Measurements from ENCODE around the gene RAB6D.
"Not testable (repeated sequence)": the region's sequence is repeated elsewhere in the genome, so short reads cannot be mapped to it uniquely, and the experiment has no call there.

RAB6D gene

DNA sequence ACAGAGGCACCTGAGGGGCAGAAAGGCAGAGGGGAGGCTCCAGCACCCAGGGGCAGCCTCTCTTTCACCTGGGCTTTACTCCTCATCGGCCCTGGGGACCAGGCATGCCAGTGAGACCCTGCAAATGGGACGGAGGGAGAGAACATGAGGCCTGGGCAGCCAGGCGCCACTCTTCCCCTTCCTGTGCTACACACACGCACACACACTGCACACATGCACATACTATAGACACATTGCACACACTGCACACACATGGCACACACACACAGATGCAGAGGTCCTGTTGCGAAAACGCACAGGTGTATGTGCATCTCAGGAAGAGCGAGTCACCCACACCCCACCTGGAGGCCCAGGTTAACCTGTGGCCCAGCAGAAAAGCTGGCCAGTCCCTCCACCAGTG lies 3.4 kb upstream of the RAB6D start:
- Histone ChIP-seq H3K27ac (ENCODE audit: insufficient read depth, low read length, poor library complexity, severe bottlenecking) (no peak overlapping the region), H3K9me3 (ENCODE audit: control insufficient read depth, low read length) (no peaks in the 10 kb centered on the region), H3K27me3 (replicated peaks; ENCODE audit: control insufficient read depth, insufficient read depth, low read length, poor library complexity, severe bottlenecking) (peaks cover 4% of the 10 kb centered on the region), H3K4me1 (ENCODE audit: control insufficient read depth, insufficient read depth, low read length, poor library complexity, severe bottlenecking) (no peaks in the 10 kb centered on the region), H3K36me3 (ENCODE audit: control insufficient read depth, insufficient read depth, low read length) (no peaks in the 10 kb centered on the region), H3K4me3 (ENCODE audit: insufficient read depth, low read depth, low read length, poor library complexity, severe bottlenecking) (no peak overlapping the region)
- no peak for DNase-seq

GRCh38 chr2:131366643-131367042 lies 2.7 kb upstream of the RAB6D start:
- DNase-seq = no peak
- H3K36me3 ChIP-seq (ENCODE audit: control insufficient read depth, insufficient read depth, low read length) = no peaks in the 10 kb centered on the region
- no peak overlapping the region for H3K4me3 ChIP-seq (ENCODE audit: insufficient read depth, low read depth, low read length, poor library complexity, severe bottlenecking)
- H3K27me3 ChIP-seq (replicated peaks; ENCODE audit: control insufficient read depth, insufficient read depth, low read length, poor library complexity, severe bottlenecking) = peaks cover 4% of the 10 kb centered on the region
- H3K27ac ChIP-seq (ENCODE audit: insufficient read depth, low read length, poor library complexity, severe bottlenecking) = no peak overlapping the region
- no peaks in the 10 kb centered on the region for H3K9me3 ChIP-seq (ENCODE audit: control insufficient read depth, low read length)
- H3K4me1 ChIP-seq (ENCODE audit: control insufficient read depth, insufficient read depth, low read length, poor library complexity, severe bottlenecking) = no peaks in the 10 kb centered on the region

DNA sequence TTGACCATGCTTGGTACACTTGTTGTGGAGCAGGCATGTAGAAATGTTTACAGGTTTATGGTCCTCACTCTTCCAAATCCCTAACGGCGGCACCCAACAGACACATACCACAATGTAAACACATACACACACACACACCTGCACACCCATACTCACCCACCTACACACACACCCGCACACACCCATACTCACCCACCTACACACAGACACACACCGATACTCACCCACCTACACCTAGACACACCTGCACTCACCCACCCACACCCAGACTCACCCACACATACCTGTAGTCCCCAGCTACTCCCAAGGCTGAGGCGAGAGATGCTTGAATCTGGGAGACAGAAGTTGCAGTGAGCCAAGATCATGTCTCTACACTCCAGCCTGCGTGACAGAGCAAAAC lies 1.5 kb upstream of the RAB6D start:
- H3K36me3 ChIP-seq (ENCODE audit: control insufficient read depth, insufficient read depth, low read length) = no peaks in the 10 kb centered on the region
- no peaks in the 10 kb centered on the region for H3K4me1 ChIP-seq (ENCODE audit: control insufficient read depth, insufficient read depth, low read length, poor library complexity, severe bottlenecking)
- no peak overlapping the region for H3K27ac ChIP-seq (ENCODE audit: insufficient read depth, low read length, poor library complexity, severe bottlenecking)

GRCh38 chr2:131363213-131363612 lies 755 bp downstream of the RAB6D start:
- not testable (repeated sequence) for H3K4me3 ChIP-seq (ENCODE audit: insufficient read depth, low read depth, low read length, poor library complexity, severe bottlenecking); H3K4me1 ChIP-seq (ENCODE audit: control insufficient read depth, insufficient read depth, low read length, poor library complexity, severe bottlenecking); H3K36me3 ChIP-seq (ENCODE audit: control insufficient read depth, insufficient read depth, low read length); DNase-seq; H3K27ac ChIP-seq (ENCODE audit: insufficient read depth, low read length, poor library complexity, severe bottlenecking); H3K9me3 ChIP-seq (ENCODE audit: control insufficient read depth, low read length); H3K27me3 ChIP-seq (replicated peaks; ENCODE audit: control insufficient read depth, insufficient read depth, low read length, poor library complexity, severe bottlenecking)

More for the DNA sequence above, 1.5 kb upstream of the RAB6D start:
- no peak overlapping the region for H3K4me3 ChIP-seq (ENCODE audit: insufficient read depth, low read depth, low read length, poor library complexity, severe bottlenecking)
- no peak for DNase-seq
- H3K9me3 ChIP-seq (ENCODE audit: control insufficient read depth, low read length) = no peaks in the 10 kb centered on the region
- H3K27me3 ChIP-seq (replicated peaks; ENCODE audit: control insufficient read depth, insufficient read depth, low read length, poor library complexity, severe bottlenecking) = peaks cover 4% of the 10 kb centered on the region

GRCh38 chr2:131361773-131362172 lies 2.2 kb downstream of the RAB6D start:
- H3K9me3 ChIP-seq (ENCODE audit: control insufficient read depth, low read length); H3K27me3 ChIP-seq (replicated peaks; ENCODE audit: control insufficient read depth, insufficient read depth, low read length, poor library complexity, severe bottlenecking); DNase-seq: not testable (repeated sequence)

GRCh38 chr2:131353167-131353697 lies 10.7 kb downstream of the RAB6D start:
- DNase-seq; H3K4me3 ChIP-seq (ENCODE audit: insufficient read depth, low read depth, low read length, poor library complexity, severe bottlenecking); H3K27ac ChIP-seq (ENCODE audit: insufficient read depth, low read length, poor library complexity, severe bottlenecking): not testable (repeated sequence)

More at GRCh38 chr2:131361773-131362172, 2.2 kb downstream of the RAB6D start:
- not testable (repeated sequence) for H3K4me1 ChIP-seq (ENCODE audit: control insufficient read depth, insufficient read depth, low read length, poor library complexity, severe bottlenecking); H3K27ac ChIP-seq (ENCODE audit: insufficient read depth, low read length, poor library complexity, severe bottlenecking); H3K36me3 ChIP-seq (ENCODE audit: control insufficient read depth, insufficient read depth, low read length); H3K4me3 ChIP-seq (ENCODE audit: insufficient read depth, low read depth, low read length, poor library complexity, severe bottlenecking)

DNA sequence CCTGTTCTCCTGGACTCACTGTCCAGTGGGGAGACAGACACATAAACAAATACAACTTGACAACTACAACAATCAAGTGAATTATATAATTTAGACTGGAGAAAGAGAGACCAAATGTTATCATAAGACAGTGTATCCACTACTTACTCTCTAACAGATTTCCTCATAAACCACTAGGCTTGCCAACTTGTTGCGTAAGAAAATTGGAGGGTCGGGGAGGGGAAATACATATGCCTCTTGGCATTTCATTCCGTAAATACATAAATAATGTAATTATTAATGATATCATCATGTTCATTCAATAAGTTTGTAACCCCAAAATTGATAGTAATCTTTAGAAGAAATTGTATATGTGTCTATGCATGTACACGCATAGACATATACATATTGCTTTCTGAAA lies 14.9 kb downstream of the RAB6D start:
- Histone ChIP-seq H3K27me3 (replicated peaks; ENCODE audit: control insufficient read depth, insufficient read depth, low read length, poor library complexity, severe bottlenecking) (no peaks in the 10 kb centered on the region), H3K9me3 (ENCODE audit: control insufficient read depth, low read length) (no peaks in the 10 kb centered on the region), H3K4me1 (ENCODE audit: control insufficient read depth, insufficient read depth, low read length, poor library complexity, severe bottlenecking) (no peaks in the 10 kb centered on the region), H3K27ac (ENCODE audit: insufficient read depth, low read length, poor library complexity, severe bottlenecking) (no peak overlapping the region), H3K36me3 (ENCODE audit: control insufficient read depth, insufficient read depth, low read length) (no peaks in the 10 kb centered on the region), H3K4me3 (ENCODE audit: insufficient read depth, low read depth, low read length, poor library complexity, severe bottlenecking) (no peak overlapping the region)
- no peak for DNase-seq

More at GRCh38 chr2:131353167-131353697, 10.7 kb downstream of the RAB6D start:
- H3K9me3 ChIP-seq (ENCODE audit: control insufficient read depth, low read length); H3K4me1 ChIP-seq (ENCODE audit: control insufficient read depth, insufficient read depth, low read length, poor library complexity, severe bottlenecking); H3K27me3 ChIP-seq (replicated peaks; ENCODE audit: control insufficient read depth, insufficient read depth, low read length, poor library complexity, severe bottlenecking); H3K36me3 ChIP-seq (ENCODE audit: control insufficient read depth, insufficient read depth, low read length): not testable (repeated sequence)

DNA sequence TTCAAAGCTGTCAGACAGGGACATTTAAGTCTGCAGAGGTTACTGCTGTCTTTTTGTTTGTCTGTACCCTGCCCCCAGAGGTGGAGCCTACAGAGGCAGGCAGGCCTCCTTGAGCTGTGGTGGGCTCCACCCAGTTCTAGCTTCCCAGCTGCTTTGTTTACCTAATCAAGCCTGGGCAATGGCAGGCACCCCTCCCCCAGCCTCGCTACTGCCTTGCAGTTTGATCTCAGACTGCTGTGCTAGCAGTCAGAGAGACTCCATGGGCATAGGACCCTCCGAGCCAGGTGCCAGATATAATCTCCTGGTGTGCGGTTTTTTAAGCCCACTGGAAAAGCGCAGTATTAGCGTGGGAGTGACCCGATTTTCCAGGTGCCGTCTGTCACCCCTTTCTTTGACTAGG lies 16.9 kb downstream of the RAB6D start:
- not testable (repeated sequence) for H3K27me3 ChIP-seq (replicated peaks; ENCODE audit: control insufficient read depth, insufficient read depth, low read length, poor library complexity, severe bottlenecking); H3K27ac ChIP-seq (ENCODE audit: insufficient read depth, low read length, poor library complexity, severe bottlenecking); H3K36me3 ChIP-seq (ENCODE audit: control insufficient read depth, insufficient read depth, low read length); DNase-seq; H3K9me3 ChIP-seq (ENCODE audit: control insufficient read depth, low read length); H3K4me3 ChIP-seq (ENCODE audit: insufficient read depth, low read depth, low read length, poor library complexity, severe bottlenecking); H3K4me1 ChIP-seq (ENCODE audit: control insufficient read depth, insufficient read depth, low read length, poor library complexity, severe bottlenecking)

DNA sequence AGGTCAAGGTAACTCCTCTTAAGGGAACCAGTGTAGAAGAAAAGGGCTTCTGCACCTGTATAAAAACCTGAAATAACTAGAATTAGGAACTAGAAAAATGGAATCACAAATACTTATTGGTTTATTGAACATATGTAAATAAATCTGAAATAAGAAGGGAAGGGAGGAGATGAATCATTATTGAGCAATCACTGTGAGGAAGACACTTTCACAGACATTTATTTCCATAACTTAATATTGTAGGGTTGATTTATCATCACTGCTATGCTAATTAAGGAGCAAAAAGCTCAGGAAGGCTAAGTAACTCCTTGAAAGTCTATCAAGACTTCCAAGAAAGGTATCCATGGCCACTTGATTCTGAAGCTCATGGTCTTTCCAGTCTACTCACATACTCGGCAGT lies 24.7 kb downstream of the RAB6D start:
- not testable (repeated sequence) for H3K27ac ChIP-seq (ENCODE audit: insufficient read depth, low read length, poor library complexity, severe bottlenecking); H3K27me3 ChIP-seq (replicated peaks; ENCODE audit: control insufficient read depth, insufficient read depth, low read length, poor library complexity, severe bottlenecking); DNase-seq; H3K4me1 ChIP-seq (ENCODE audit: control insufficient read depth, insufficient read depth, low read length, poor library complexity, severe bottlenecking); H3K9me3 ChIP-seq (ENCODE audit: control insufficient read depth, low read length); H3K36me3 ChIP-seq (ENCODE audit: control insufficient read depth, insufficient read depth, low read length); H3K4me3 ChIP-seq (ENCODE audit: insufficient read depth, low read depth, low read length, poor library complexity, severe bottlenecking)

- not testable (repeated sequence) for H3K27me3 ChIP-seq (replicated peaks; ENCODE audit: control insufficient read depth, insufficient read depth, low read length, poor library complexity, severe bottlenecking)
Observed at GRCh38 chr2:131335319-131335718, 28.6 kb downstream of the RAB6D start.

GRCh38 chr2:131332709-131333108 lies 31.3 kb downstream of the RAB6D start:
- not testable (repeated sequence) for H3K4me1 ChIP-seq (ENCODE audit: control insufficient read depth, insufficient read depth, low read length, poor library complexity, severe bottlenecking); DNase-seq; H3K27me3 ChIP-seq (replicated peaks; ENCODE audit: control insufficient read depth, insufficient read depth, low read length, poor library complexity, severe bottlenecking); H3K36me3 ChIP-seq (ENCODE audit: control insufficient read depth, insufficient read depth, low read length); H3K9me3 ChIP-seq (ENCODE audit: control insufficient read depth, low read length); H3K4me3 ChIP-seq (ENCODE audit: insufficient read depth, low read depth, low read length, poor library complexity, severe bottlenecking); H3K27ac ChIP-seq (ENCODE audit: insufficient read depth, low read length, poor library complexity, severe bottlenecking)

More at GRCh38 chr2:131335319-131335718, 28.6 kb downstream of the RAB6D start:
- H3K9me3 ChIP-seq (ENCODE audit: control insufficient read depth, low read length); H3K36me3 ChIP-seq (ENCODE audit: control insufficient read depth, insufficient read depth, low read length); DNase-seq; H3K27ac ChIP-seq (ENCODE audit: insufficient read depth, low read length, poor library complexity, severe bottlenecking); H3K4me3 ChIP-seq (ENCODE audit: insufficient read depth, low read depth, low read length, poor library complexity, severe bottlenecking); H3K4me1 ChIP-seq (ENCODE audit: control insufficient read depth, insufficient read depth, low read length, poor library complexity, severe bottlenecking): not testable (repeated sequence)

All from effector memory CD4-positive, alpha-beta T cell (primary cell).